AG09309 (cell line): ENCODE data around the gene TK2.

Source experiments
- DNase-seq: peaks from one replicate; pipeline ENCODE4 v3.0.0-alpha.2; 2010; ENCODE audit warnings: low read depth
- H3K4me3 ChIP-seq: 2 replicates; pipeline ENCODE4 v1.5.1; 2011; ENCODE audit warnings: mild to moderate bottlenecking, low read depth, low read length, moderate library complexity; ENCODE audit not compliant: control insufficient read depth
- TF ChIP-seq, protein P1 (sequence below): IDR thresholded peaks from 2 replicates; pipeline ENCODE4 v1.5.1; 2011; ENCODE audit warnings: mild to moderate bottlenecking, low read depth, low read length, inconsistent platforms; ENCODE audit not compliant: insufficient read depth, control insufficient read depth; ENCODE audit errors: missing control alignments

Gene TK2

DNA sequence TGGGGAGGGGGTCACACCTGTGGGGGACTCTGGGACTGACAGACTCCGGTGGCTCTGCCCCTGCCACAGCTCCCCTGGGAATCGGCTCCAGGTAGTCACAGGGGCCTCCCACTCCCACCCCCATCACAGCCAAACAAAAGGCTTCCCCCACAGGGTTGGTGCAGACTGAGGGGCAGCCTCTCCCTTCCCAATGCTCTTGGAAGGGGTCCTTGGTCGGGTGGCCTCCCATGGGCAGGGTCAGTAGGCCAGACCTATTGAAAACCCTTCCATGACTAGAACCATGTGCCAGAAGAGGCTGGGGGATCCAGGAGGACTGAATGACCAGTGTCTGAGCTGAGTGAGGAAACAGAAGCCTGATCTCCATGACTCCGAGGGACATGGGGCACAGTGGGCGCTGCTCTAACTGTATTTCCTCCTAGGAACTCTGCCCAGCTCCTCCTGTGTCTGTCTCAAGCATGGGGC, 28.6 kb downstream of the TK2 start:
- no peak overlapping the region for H3K4me3 ChIP-seq
- no peak for DNase-seq
- TF ChIP-seq, protein P1, sequence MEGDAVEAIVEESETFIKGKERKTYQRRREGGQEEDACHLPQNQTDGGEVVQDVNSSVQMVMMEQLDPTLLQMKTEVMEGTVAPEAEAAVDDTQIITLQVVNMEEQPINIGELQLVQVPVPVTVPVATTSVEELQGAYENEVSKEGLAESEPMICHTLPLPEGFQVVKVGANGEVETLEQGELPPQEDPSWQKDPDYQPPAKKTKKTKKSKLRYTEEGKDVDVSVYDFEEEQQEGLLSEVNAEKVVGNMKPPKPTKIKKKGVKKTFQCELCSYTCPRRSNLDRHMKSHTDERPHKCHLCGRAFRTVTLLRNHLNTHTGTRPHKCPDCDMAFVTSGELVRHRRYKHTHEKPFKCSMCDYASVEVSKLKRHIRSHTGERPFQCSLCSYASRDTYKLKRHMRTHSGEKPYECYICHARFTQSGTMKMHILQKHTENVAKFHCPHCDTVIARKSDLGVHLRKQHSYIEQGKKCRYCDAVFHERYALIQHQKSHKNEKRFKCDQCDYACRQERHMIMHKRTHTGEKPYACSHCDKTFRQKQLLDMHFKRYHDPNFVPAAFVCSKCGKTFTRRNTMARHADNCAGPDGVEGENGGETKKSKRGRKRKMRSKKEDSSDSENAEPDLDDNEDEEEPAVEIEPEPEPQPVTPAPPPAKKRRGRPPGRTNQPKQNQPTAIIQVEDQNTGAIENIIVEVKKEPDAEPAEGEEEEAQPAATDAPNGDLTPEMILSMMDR, result no peak

DNA sequence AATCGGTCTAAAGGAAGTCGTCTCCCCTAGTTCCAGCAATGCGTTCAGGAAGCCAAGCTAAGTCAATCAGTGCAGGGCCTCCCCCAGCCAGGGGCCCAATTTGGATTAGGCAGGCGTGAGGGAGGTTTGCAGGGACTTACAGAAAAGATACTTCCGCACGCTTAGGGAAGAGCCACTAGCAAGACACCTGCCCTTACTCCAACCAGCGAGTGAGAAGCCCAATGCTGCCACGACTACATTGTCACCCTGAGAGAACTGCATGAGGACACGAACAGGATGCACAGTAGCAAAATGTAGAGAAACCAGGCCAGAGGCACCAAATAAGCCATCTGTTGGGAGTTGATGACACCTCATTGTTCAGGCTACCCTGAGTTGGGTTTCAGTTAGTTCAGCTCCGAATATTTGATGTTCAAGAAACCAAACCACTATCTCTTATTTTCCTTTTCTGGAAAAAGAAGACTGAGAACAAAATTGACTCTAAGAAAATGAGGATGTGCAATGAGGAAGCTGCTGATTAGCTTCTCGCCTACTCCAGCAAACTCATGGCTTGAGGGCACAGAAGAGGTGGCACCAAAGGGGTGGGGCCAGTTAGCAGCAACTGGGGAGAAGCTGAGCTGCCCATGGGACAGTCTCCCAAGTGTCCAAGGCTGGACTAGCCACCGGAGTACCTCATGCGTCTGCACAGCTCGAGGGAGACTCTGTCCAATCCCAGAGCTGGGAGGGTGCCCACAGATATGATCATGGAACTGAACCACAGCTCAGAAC, 29.3 kb downstream of the TK2 start:
- no peak for DNase-seq
- H3K4me3 ChIP-seq, result no peak overlapping the region
- TF ChIP-seq, protein P1, result no peak

DNA sequence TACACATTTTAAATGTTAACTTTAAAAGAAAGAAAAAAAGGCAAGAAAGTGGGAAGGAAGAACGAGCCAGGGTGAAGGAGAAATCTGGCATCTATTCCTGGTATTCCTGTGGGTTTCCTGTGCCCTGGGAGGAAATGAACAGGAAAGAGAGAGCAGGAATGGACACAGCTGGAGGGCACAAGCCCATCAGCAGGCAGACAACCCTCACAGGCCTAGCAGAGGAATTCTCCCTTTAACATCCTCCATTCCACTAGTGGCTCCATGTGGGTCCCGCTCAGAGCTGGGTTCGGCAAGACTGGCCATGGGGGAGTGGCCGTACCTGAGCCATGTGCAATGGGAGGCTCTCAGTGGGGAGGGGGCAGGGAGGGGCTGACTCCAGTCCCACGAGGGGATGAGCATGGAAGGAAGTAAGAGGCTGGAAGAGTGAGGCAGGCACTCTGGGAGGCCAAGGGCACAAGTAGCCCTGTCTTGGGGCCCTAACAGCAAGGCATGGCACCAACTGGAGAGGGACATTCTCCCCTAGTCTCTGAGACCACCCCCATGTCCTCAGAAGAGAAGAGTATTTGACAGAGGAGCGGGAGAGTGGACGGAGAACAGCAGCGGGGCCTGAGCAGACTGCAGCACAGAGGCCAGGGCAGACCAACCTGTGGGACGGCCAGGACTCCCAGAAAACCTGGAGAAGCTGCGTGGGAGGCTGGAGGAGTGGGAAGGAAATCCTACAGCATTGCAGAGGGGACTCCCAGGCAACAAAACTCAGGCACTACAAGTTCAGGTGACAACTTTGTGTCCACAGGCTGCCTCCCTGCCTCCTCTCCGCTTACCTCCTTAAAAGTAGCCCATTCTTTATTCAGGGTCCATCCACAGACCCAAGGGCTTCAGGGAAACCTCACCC, 30.2 kb downstream of the TK2 start:
- H3K4me3 ChIP-seq, result no peak overlapping the region
- DNase-seq, result no peak
- TF ChIP-seq, protein P1, result no peak

DNA sequence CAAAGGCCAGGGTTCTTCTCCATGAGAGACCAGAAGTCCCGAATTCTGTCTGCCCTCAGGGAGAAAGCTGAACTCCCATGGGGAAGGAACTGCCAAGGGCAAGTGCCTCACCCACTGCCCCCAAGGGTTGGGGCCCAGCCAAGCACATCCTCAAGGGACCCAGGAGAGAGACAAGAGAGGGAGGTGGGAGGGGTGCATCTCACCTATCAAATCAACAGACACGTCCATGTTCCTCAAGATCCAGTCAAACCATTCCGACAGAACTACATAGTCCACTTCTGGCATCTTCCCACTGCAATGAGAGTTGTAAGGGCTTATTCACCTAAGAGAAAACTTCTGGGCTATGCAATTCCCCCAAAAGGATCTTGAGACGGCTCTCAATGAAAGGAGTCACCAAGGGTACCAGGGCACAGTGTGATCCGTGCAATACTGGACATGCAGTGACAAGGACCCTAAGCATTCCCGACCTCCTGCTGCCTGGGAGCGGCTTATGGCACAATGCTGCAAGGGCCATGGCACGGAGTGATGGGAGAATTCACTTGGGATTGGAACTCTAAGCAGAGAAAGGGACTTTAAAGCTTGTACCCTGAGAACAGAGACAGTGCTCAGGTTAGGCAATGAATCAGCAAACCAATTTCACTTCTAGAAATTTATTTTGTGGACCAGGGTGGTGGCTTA, 32.2 kb downstream of the TK2 start:
- no peak overlapping the region for H3K4me3 ChIP-seq
- TF ChIP-seq, protein P1, result no peak
- DNase-seq, result no peak

DNA sequence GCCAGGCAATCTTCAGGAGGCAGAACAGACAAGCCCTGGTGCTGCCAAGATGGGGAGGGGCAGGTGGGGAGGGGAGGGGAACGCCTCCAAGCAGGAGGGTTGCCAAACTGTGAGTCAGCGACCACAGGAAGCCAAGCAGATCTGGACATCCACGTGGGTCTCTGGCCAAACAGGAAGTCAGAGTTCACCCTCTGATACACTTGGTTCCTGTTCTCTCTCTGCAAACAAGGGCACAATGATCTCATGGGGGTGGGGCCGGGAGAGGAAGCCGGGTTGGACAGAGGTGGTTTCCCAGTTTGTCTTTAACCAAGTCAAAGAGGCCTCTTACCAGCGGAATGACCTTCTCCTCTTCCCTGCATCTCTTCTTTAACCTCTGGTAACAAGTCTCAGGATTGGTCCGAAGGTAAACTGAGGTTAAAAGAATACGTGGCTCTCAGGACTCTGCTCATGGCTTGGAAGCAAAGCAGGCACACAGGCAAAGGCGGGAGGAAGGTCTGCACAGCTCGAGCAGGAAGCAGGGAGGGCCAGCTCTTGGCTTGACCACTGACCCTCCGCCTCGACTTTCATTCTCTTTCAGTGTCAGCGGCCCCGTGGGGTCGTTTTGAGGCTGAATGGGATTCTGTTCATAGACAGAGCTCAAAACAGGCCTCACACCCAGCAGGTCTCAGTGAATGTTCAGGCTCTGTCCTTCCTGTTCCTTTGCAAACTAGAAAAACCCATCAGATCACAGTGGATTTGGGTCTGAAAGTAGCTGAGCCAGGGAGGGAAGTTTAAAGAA, 32.9 kb downstream of the TK2 start:
- DNase-seq, result peak; percentile 93
- H3K4me3 ChIP-seq, result no peak overlapping the region
- TF ChIP-seq, protein P1, result no peak

DNA sequence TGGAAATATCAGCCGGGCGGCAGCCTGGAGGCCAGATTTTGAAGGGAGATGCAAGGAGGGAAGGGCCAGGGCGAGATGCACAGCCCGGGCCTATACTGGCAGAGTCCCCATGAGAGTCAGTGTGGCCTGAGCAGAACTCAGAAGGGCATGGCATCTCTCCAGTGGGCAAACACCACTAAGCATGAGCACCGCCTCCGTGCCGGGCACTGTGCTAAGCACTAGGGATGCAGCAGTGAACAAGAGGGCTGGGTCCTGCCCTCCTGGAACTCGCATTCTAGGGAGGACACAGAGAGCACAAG, 33.5 kb downstream of the TK2 start:
- no peak for DNase-seq
- TF ChIP-seq, protein P1, result no peak
- H3K4me3 ChIP-seq, result no peak overlapping the region
